NCI-H2081 treated with DMSO at 0.1 percent for 48 hours (cell line): ENCODE data around the gene MIGA2.

Experiments used
- DNase-seq: peaks from one replicate; lab custom pipeline; 2025; lab: John Stamatoyannopoulos, UW

MIGA2 gene

DNA sequence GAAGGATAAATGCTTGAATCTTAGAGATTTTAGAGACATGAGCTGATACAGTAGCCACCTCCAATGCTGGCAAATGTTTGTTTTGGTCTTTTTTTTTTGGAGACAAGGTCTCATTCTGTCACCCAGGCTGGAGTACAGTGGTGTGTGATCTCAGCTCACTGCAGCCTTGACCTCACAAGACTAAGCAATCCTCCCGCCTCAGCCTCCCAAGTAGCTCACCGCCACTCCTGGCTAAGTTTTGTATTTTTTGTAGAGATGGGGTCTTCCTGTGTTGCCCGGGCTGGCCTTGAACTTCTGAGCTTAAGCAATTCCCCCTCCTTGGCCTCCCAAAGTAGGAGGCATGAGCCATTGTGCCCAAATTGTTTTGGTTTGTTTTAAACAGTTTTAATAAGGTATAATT, 37.7 kb downstream of the MIGA2 start:
- DNase-seq, result no peak

DNA sequence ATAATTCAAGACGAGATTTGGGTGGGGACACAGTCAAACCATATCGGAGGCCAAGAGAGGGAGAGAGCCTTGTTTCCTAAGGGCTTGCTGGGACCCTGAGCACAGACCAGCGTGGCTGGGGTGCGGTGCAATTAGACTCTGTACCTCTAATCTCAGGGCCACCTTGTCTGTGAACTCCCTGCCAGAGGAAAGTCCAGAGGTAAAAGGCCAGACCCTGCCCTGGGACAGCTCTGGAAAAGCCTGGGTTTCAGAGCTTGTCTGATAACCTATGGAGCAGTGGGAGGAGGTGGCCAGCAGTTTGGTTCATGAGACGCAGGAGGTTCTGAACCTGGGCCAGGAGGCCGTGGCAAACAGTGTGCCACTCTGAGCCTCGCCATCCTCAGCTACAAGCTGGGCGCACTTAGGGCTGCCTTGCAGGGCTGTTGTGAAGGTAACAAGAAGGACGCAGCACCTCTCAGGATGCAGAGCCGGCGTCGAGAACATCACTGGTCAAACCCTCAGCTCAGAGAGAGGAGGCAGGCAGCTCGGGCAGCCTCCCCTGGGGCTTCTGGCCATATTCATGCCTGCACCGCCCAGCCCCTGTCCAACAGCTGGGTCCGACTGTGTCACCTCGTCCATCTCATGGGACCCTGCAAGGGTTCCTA, 39.7 kb downstream of the MIGA2 start:
- DNase-seq, result no peak

DNA sequence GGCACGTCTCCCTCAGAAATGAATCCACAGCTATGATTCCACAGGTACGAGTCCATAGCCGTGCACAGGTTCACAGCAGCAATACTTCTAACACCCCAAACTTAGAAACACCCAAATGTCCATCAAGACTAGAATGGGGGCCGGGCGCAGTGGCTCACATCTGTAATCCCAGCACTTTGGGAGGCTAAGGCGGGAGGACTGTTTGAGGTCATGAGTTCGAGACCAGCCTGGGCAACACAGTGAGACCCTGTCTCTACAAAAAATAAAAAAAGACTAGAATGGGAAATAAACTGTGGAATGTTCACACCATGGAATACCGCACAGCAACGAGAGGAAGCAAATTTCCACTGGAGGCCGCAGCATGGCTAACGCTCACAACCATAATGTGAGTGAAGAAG, 40.2 kb downstream of the MIGA2 start:
- DNase-seq, result no peak

DNA sequence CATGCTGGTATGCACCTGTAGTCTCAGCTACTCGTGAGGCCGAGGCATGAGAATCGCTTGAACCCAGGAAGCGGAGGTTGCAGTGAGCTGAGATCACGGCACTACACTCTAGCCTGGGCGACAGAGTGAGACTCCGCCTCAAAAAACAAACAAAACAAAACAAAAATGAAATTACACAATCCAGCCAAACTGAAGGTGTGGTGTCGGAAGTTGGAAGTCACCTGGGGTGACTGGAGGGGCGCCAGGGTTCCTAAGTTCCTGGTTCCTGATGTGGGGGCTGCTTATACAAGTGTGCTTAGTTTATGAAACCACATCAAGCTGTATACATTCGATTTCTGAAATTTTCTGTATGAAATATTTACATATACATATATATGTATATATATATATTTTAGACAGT, 40.8 kb downstream of the MIGA2 start:
- no peak for DNase-seq

DNA sequence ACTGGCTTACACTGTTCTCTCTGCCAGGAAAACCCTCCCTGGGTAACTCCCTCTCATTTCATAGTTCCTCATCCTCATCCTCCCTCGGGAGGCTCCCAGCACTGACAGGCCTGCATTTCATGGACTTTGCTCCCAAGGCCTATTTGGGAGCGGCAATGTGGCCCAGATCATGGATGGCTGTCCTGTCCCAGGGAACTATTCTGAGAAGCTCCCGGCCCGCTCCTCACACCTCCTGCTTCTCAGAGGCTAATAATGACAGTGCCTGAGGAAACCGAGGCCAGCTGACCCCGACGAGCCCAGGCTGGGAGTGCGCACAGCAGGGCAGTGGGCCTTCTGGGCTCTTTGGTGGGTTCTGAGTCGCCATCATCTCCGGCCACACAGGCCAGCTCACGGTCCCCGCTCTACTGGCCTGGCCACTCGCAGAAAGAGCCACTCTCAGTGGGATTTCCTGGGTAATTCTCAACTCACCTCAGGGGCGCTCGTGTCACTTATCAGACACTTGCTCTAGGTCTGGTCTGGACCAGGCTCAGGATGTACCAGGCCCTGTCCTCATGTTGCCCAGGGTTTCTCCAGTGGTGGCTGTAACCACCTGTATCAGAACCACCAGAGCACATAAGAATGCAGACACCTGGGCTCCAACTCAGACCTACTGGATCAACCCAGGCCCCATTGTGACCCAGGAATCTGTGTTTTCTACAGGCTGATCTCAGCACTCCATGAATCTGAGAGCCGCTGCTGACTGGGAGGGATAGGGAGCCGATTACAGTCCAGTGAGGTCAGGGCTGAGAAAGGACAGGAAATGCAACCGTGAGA, 42.5 kb downstream of the MIGA2 start:
- DNase-seq, result no peak

DNA sequence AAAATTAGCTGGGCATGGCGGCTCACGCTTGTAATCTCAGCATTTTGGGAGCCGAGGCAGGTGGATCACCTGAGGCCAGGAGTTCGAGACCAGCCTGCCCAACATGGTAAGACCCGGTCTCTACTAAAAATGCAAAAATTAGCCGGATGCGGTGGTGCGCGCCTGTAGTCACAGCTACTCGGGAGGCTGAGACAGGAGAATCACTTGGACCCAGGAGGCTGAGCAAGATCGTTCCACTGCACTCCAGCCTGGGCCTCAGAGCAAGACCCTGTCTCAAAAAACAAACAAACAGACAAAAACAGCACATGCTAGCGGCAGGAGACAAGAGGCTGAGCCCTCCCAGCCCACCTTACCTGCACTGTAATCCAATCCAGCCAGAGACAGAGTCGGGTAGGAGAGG, 43.4 kb downstream of the MIGA2 start:
- no peak for DNase-seq

DNA sequence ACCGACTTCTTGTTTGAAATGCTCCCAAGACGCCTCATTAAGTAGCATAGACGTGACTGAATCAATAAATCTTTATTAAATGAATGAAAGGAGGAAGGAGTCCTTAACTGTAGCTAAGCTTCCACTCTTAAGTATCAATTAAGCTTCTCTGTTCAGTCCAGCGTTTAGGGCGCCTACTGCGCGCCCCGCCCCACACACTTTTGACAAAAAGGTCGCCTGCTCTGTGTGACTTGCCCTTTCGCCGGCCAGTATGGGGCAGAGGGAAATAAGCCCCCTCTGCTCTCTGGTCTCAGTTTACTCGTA, 43.8 kb downstream of the MIGA2 start:
- no peak for DNase-seq

DNA sequence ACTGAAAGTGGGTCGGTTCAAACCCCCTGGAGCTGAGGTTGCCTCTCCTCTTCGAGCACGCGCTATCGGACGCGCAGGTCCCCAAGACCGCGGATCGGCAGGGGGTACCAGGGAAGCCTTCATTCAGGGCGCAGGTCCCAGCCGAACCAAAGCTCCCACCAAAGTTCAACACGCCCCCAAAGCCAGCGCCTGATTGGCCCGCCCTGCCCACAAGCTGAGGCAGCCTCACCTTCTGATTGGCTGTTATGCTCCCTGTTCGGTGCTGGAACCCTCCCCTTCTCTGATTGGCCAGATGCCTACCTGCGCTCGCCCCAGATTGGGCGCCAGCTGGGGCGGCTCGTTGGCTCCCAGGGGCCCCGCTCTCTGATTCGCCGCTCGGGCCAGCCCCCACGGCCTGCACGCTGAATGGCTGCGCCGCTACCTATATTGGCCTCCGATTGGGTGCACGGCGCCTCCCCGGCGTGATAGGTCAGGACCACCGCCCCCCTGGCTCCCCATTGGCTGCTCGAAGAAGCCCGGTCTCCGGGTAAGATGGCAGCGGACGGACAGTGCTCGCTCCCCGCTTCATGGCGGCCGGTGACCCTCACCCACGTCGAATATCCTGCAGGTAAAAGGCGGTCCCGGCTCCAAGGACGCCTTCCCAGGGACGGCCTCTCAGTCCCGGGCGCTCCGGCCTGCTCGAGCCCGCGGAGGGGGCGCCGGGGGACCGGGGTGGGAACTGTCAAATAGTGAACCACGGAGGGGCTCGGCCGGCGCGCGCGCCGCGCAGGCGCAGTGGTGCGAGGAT, 44.4 kb downstream of the MIGA2 start, which contains the start of gene DOLPP1:
Gene DOLPP1, plus strand, starts transcription at position 511 of the 787 bp plus-strand sequence. Its CDS starts 21 bp downstream, at position 532.
- peak; percentile 96 for DNase-seq

DNA sequence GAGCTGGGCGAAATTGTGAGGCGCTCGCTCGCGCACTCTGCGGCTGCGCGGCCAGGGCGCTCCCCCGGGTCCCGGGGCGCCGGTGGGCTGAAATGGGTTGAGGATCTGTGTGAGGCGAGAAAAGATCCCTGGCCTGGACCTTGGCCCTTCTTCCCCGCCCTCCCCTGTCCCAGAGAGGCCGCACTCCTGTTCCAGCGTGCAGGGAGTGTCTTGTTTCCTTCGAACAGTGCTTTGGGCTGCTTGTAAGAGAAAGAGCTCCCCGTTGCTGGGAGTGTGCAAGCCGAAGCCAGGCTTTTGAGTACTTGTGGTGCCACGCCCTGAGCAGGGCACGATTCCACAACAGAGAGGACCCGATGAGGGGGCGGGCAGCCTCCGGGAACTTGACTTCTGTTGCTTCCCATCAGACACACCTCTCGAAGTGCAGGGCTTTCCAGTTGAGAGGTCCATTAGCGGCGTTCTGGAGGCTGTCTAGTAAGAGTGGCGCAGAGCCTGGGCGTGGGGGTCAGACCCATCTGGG, 45.0 kb downstream of the MIGA2 start:
- no peak for DNase-seq

DNA sequence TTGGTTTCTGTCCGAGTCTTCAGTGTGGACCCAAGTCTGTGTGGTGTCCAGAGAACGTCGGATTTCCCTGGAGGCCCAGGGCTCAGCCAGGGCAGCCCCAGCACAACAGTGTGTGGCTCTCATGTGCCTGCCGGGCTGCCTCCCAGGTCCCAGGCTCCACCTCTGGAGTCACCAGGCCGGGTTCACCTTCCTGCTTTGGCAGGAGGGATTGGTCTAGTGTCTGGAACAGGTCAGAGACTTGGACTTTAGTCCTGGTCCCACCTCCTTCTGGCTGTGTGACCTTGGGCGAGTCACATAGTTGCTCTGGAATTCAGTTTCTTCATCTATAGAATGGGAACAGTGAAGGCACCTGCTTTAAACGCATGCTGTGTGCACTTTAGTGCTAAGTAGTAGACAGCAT, 47.7 kb downstream of the MIGA2 start:
- no peak for DNase-seq

DNA sequence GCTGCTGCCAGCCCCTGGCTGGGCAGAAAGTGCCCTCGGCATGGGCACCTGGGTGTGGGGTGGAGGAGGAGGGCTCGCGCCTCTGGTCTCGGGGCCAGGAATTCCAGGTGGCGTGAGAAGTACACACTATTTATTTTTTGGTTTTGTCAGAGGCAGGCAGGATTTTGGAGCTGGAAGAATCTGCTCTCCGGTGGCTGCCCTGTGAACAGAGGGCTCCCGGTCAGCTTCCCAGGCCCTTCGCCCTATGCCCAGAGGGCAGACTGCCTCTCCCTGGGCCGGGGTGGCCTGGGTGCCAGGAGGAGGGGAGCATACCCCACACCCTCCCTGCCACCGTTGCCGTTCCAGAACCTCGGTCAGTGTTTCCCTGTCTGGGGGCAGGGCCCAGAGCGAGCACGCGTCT, 52.8 kb downstream of the MIGA2 start:
- no peak for DNase-seq

DNA sequence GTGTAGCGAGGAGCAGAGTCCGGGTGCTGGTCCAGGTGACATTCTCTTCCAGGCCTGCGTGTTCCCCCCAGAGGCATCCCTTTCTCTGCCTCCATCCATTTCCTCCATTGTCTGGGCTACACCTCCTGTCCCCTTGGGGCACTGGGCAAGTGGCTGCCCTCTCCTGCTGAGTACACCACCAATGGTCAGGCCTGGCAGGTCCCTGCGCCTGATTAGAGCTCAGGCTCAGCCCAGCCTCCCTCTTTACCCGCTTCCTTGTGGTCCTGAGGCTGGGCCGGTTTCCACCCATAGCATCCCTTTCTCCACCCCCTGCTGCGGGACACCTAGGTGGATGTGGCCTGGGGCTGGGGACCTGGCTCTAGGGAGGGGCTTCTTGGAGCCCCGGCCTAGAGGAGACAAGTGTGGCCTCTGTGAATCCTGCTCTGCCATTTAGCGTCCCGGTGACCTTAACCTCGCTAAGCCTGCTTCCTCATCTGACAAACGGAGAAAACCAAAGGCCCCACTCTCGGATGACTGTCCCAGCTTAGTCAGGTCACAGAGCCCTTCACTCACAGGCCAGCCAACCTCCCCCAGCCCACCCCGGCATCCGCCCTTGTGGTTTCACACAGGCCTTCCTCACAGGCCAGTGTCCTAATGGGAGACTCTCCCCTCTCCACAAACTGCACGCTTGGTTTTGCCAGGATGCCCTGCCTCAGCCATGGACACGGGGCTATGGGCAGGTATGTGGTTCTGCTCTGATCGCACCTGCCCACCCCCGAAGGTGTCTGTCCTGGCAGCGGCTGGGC, 57.4 kb downstream of the MIGA2 start:
- no peak for DNase-seq

DNA sequence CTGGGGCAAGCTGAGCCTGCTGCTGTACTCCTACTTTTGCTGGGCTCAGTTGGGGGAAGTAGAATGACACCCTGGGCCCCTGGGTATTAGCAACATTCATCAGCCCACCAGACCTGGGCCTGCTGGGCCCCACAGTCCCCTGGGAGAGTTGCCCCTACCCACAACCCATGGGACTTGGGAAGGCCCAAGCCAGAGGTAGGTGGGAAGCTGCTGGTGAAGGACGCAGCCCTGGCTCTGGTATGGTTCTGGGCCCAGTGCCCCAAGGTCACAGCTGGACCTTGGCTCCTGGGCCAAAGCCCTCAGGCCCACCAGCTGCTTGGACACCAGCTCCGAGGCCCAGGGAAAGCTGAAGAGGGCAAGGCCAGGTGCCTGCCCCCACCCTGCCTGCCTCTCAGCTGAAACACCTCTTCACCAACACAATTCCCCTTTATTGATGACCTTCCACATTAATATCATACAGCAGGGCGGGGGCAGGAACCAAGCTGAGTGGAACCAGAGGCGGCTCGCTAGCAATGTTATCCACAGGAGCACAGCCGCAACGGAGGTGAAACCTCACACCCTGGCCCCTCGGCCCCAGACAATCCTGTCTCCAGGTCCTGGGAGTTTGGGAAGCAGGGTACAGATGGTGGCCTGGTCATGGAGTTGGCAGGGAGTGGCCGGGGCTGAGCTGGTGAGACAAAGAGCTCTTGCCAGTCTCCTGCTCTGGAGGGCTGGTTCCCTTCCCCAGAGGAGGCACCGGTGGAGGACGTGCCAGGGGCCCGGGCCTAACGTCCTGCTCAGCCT, 58.2 kb downstream of the MIGA2 start:
- no peak for DNase-seq

DNA sequence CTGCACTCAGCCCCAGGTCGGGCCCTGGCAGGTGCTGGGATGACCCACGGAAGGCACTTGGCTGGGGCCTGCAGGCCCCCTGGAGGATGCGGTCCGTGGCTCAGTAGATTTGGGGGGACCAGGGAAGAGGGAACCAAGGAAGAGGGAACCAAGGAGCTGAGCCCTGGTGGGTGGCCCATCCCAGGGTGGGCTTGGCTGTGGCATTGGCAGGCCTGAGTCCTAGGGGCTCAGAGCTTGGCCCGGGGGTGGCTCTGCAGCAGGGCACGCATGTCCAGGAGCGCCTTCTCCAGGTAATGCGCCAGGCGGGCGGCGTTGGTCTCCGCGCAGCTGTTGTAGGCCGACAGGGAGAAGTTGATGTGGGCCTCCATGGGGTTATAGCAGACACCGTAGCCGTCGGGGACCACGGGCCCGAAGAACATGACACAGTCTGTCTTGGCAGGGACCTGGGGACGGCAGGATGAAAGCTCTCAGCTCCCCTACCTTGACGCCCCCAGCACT, 58.8 kb downstream of the MIGA2 start:
- no peak for DNase-seq

DNA sequence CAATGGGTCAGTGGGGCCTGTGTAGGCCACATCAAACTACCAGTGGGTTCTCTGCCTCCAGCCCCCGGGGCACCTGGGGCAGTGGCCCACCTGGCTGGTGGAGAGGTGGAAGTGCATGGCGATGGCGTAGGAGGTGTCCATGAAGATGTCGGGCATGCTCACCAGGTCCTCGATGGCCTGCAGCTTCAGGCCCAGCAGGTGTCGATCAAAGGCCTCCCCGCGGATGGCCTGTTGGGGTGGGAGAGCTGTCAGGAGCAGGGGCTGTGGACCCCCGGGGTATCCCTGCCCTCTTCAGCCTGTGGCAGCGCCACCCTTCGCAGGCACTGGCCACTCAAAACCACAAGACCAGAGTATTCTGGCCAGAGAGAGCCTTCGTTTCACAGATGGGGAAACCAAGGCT, 59.5 kb downstream of the MIGA2 start:
- no peak for DNase-seq

DNA sequence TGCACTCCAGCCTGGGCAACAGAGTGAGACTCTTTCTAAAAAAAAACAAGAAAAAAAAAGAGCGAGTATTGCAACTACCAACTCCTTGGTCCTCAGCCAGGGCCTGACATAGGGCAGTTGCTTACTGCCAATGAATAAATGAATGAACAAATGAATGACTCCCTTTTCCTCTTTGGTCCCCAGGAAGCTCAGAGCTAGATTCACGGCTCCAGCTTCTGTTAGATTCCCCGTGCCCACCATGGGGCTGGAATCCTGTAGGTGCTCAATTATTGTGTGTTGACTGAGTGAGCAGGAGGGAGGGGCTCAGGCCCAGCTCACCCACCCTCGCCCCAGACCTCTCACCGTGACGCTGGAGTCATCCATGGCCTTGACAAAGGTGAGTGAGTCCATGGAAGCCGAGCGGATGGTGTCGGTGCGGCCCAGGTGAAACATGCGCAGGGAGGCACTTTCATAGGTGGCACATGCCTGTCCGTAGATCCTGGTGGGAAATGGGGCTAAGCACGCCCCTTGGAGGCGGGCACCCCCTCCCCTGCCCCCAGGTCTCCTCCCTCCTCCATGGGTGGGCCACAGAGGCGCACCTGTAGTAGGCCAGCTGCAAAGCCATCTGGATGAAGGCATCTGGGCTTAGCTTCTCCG, 61.4 kb downstream of the MIGA2 start:
- DNase-seq, result no peak

DNA sequence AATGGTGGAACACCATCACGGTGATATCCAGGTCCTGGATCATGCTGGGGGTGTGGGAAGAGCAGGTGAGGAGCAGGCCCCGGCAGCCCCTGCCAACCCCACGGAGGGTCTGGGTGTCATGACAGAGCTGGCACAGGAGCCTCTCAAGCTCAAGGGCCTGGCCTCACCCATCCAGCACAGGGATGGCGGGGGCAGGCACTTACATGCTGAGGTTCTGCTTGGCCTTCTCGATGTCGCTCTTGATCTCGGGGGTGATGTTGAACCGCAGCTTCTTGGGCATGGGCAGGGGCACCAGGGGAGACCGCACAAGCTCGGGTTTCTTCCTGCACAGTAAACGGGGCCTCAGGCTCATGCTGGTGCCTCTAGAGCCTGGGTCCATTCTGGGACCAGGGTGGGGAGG, 61.9 kb downstream of the MIGA2 start:
- DNase-seq, result no peak

DNA sequence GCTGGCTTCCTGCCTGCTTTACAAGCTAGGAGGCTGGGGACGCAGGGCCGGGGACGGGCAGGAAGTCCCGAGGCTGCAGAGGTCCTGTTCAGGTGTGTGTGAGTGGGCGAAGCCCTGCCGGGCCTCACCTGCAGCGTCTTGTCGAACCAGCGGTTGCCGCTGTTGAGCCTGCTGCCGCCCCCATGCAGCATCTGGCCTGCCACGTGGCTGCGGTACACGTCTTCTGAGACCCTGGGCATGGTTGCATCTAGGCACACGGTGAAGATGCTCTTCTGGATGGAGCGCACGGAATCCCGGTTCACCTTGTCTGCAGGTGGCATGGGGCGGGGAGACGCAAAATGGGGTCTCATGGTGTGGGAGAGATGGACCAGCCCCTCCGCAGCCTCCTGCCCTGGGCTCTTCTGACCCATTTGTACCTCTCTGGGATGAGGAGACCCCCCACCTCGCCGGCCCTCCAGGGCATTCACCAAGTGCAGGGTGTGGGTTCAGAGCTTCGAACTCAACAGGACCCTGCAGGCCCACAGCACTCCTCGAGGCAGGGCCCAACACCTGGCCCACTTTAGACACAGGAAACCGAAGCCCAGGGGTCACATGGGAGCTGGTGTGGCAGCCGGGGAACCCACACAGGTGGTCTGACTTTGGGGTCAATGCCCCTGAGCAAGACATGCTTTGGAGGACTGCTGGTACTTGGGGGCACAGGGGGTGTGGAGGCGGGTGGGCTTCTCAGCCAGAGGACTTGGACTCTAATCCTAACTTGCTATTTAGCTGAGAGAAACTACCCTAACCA, 64.2 kb downstream of the MIGA2 start:
- DNase-seq, result no peak

DNA sequence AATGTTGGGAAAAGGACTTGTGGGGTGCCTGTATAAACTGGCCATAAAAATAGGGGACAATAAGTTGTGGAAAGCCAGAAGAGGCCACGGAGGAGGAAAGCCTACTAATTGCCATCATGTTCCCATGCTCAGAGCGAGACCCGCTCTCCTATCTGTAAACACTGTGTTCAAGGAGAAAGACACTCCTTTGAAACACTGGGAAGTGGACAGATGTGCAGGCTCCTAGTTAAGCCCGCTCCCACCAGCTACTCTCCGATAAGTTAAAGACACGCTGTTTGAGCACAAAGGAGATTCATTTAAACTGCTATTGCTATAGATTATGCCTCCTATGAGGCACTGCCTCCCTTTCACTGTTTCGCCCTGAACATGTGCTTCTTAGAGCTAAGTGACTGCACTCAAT, 64.9 kb downstream of the MIGA2 start:
- DNase-seq, result no peak

DNA sequence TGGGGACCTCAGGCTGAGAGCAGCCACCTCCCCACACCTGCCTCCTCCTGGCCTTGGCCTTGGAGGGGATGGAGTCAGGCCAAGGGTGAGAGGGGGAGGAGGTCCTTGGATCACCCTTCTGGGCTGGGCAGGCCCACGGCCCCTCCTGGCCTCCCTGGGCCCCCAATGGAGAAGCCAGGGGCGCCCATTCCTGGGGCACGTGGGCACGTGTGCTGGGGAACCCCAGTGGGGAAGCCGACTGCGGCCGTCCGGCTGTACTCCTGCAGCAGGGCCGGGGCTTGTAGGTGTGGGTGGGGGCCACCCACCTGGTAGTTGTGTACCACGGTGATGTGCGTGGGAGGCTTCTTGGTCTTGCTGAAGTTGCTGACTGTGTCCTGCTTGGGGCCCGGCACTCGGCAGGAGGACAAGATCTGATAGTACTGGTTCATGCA, 65.7 kb downstream of the MIGA2 start:
- no peak for DNase-seq
